NCI-H1694 treated with DMSO at 0.1 percent for 48 hours (cell line): ENCODE data around the gene ANTXR1.
"Not testable (repeated sequence)": the region's sequence is repeated elsewhere in the genome, so short reads cannot be mapped to it uniquely, and the experiment has no call there.

Experiments
- DNase-seq: peaks from one replicate; lab custom pipeline; 2025; lab: John Stamatoyannopoulos, UW

The ANTXR1 gene

DNA sequence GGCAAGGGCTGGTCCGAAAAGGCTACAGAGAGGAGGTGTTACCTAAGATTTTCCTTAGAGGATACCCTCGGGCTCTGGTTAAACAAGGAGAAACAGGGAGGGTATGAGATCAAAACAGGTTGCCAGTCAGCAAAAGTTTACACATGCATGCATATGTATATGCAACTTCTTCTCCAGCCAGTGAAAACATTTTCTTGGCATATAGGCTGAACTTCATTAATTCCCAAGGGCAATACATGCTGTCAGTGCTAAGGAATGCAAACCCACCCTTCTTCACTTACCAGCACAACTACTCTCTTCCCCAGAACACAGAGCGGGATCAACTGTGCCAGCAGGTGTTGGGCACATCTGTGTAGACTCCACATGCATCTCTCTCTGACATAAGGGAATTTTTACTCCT lies 198.1 kb downstream of the ANTXR1 start:
- no peak for DNase-seq

DNA sequence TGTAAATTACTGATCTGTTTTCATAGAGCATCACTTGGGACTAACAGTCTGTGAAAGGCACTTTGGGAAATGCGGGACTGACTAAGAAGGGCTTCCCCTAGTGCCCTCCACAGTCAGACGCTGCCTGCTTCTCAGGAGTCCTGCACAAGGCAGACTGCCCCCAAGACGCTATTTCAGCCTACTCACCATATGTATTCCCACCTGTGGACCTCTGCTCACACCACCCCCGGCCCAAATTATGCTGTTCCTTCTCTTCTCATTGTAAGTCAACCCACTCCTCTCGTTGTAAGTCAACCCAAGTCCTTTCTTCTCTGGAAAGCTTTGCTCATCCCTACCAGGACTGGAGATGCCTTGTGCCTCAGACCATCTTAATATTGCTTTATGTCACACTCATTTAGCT lies 198.7 kb downstream of the ANTXR1 start:
- no peak for DNase-seq

- no peak for DNase-seq
These were observed 199.5 kb downstream of the ANTXR1 start for GRCh38 chr2:69212238-69213028.

DNA sequence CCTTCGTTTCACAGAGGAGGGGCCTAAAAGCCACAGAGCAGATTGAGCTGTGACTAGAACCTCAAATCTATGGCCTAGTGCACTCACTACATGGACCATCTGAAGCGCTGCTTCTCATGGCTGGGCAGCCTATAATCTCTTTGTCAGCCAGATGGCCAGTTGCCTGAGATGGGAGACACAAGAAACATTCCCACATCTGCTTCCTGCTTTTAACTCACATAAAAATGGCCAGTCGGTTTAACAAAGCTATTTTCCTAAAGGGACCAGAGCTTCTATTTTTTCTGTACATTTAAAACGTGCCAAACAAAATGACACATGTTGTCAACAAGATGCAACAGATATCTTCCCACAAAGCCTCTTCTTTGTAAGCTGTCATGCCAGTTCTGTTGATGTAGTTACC lies 200.2 kb downstream of the ANTXR1 start:
- no peak for DNase-seq

GRCh38 chr2:69213782-69214181 lies 200.8 kb downstream of the ANTXR1 start:
- no peak for DNase-seq

DNA sequence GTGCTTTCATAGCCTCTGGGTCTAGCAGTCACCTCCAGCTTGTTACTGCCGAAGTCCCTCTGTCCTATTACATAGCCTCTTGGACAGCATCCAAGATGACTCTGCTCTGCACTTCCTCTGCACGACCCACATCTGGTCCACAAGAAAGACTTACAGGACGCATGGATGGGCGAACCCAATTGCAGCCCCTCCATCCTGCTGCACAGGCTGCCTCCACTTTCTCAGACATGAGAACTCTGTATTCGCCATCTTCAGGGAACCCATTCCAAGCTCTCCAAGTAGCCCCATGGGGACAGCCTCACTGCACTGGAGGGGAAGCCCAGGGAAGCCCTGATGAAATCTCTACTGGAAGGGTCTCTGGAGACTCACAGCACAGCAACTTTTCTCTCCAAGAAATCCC lies 201.9 kb downstream of the ANTXR1 start:
- DNase-seq = peak; percentile 11

- DNase-seq = no peak
These were observed 203.8 kb downstream of the ANTXR1 start for GRCh38 chr2:69216535-69217332.

DNA sequence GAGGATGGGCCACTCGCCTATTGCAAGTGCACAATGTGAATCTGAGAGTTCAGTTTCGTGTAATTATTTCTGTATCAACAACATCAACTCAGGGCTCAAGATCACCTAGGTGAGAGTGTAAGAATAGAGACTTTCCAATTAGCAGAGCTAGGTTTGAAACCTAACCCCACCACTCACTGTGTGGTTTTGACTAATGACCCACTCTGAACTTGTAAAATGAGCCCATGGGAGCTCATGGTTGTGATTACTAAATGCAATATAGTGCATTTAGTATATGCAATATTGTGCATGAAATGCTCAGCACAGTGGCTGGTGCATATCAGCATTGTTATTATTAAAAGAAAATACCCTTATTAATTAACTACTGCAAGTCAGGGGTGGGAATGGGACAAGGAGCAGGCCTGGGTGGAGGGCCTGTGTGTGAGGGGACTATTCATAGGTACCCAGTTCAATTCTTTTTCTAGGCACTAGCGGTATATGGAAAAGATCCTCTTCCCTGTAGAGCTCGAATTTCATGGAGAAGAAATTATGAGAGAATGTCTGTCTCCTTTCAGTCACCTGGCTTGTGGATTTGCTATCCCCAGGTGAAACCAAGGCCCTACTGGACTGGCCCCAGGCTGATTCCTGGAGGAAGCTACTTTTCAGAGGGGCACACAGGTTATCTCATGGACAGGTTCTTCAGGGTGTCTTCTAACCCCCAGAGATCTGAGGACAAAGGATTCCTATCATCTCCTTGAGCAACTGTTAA lies 204.5 kb downstream of the ANTXR1 start:
- no peak for DNase-seq

DNA sequence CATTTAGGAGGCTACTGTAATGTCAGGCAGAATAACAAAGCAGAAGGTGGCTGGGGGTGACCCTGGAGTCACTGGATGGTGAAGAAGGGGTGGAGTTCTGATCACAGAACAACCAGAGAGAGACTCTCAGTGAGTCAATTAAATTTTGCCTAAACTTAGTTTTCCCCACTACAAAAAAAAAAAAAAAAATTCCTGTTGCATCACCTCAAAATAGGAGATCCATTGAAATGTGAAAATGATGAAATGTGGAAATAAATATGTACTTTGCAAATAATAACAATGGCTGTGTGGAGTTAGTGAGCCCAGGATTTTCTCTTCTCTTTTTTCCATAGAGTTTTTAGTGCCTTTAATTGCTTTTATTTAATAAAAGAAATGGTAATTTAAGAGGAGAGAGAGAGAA lies 208.5 kb downstream of the ANTXR1 start:
- DNase-seq = no peak

DNA sequence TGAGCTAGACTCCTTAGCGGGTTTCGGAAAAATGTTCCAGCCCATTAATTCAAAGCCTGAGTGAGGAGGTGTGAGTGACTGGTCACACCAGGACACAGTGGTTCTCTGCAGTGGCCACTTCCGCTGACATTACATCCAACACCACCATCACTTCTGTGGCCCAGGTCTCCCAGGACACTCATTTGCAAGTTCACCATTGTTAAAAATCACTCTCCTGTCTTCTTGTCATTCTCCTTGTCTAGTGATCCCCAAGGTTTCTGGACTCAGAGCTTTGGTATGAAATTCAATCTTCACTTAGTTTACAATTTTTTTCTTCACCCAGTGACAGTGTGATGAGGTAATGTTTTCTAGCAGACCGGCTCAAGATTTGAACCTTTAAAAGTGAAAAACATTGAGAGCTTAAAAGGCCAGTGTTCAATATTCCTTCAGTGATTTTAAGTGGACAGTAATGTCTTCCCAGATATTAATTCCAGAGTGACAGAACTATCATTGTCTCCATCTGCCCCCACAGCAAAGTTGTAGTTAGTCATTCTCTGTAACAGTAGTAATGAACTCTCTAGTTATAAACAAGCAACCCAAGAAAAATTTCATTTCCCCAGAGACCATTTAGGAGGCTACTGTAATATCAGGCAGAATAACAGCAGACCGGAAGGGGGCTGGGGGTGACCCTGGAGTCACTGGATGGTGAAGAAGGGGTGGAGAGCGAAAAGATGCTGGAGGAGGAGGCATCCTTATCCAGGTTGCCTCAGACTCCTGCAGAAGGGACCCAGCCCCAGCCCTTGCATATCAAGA lies 209.2 kb downstream of the ANTXR1 start:
- DNase-seq = no peak

GRCh38 chr2:69222953-69223658 lies 210.1 kb downstream of the ANTXR1 start:
- DNase-seq = no peak

GRCh38 chr2:69223759-69224511 lies 211.0 kb downstream of the ANTXR1 start:
- peak; percentile 23 for DNase-seq

DNA sequence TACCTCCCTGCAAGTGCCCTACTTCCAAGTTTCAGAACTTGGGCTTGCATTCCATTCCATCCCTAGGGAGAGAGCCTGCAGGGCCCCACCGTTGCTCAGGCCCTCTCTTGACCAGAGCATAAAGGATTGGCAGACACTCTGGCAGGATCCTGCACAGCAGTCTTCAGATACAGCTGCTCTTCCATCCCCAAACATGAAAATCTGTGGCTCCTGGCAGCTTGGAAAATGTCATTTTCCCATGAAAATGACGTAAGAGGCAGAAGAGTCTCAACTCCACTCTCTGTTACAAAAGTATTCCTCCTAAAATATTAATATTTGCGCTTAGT lies 211.5 kb downstream of the ANTXR1 start:
- DNase-seq = no peak

DNA sequence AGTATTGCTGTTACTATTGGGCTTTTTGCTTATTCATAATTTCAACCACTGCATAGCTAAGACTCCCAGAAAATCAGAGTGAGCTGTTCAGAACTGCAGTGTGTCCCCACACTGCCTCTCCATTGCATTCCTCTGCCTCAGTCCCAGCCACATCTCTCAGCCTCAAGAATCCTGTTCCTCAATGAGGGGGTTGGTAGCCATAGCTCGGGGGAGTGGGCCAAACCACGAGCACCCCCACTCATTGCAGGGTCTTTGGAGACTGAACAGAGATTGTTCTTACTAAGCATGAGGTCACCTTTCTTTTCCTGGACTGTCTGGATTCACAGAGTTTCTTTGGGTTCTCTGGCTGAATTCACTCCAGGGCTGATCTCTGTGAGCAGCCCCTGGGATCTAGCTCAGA lies 213.0 kb downstream of the ANTXR1 start:
- no peak for DNase-seq

DNA sequence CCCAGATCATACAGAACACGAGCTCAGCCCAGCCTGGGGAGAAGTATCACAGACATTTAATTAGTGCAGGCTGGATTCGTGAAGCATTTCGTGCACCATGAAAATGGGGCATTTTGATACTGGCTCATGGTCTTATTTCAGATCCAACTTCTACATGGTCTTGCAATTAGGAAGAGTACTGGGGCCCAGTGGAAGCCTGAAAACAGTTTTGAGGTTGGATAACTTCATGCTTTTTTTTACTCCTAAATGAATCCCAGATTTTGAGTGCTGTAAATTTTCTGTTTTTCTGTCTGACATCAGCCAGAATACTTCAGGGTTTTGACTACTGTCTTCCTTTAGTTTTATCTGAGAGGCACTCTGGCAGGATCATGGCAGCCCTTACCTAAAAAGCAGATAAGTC lies 213.9 kb downstream of the ANTXR1 start:
- no peak for DNase-seq

DNA sequence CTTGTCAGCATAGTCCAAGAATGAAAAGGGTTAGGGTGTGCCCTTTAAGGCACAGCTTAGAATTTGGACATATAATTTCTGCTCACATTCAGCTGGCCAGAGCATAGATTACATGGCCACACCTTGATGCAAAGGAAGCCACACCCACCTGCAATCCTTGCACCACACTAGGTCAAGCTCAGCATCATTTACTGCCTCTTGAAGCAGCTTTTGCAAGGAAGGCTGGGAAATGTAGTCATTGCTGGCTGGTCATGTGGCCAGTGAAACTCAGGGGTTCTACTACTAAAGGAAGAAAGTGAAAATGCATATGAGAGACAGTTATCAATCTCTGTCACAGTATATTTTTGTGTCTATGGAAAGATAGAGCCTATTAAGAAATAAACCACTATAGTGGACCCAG lies 214.7 kb downstream of the ANTXR1 start:
- no peak for DNase-seq

DNA sequence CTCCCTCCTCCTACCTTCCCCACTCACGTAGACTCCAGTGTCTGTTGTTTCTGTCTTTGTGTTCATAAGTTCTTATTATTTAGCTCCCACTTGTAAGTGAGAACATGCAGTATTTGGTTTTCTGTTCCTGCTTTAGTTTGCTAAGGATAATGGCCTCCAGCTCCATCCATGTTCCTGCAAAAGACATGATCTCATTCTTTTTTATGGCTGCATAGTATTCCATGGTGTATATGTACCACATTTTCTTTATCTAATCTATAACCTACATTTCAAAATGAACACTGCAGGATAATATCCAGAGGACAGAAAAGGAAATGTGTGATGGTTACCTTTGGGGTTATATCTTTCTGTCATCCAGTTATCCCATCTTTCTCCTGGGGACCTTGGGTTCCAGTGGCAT lies 218.0 kb downstream of the ANTXR1 start:
- DNase-seq = not testable (repeated sequence)

GRCh38 chr2:69231612-69232277 lies 218.8 kb downstream of the ANTXR1 start:
- DNase-seq = no peak

DNA sequence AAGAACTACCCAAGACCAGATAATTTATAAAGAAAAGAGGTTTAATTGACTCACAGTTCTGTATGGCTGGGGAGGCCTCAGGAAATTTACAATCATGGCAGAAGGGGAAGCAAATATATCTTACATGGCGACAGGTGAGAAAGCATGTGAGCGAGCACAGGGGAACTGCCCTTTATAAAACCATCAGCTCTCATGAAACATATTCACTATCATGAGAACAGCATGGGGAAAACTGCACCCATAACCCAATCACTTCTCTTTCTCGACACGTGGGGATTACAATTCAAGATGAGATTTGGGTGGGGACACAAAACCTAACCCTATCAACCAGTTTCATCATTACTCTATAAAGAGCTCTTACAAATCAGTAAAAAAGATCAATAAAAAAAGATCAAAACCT lies 222.9 kb downstream of the ANTXR1 start:
- not testable (repeated sequence) for DNase-seq

- no peak for DNase-seq
These were observed 224.2 kb downstream of the ANTXR1 start for GRCh38 chr2:69237070-69237670.
